ENCODE results near the gene BCAS3.
"Not testable (repeated sequence)": the region's sequence is repeated elsewhere in the genome, so short reads cannot be mapped to it uniquely, and the experiment has no call there.

BCAS3 gene

GRCh38 chr17:60747069-60747808 lies 69.6 kb downstream of the BCAS3 start:
- DNase-seq (ENCODE audit: low spot score) = no peak

GRCh38 chr17:60748204-60748603 lies 70.6 kb downstream of the BCAS3 start:
- DNase-seq (ENCODE audit: low spot score) = no peak

- no peak for DNase-seq (ENCODE audit: low spot score)
These were observed 71.4 kb downstream of the BCAS3 start for GRCh38 chr17:60749050-60749449.

- no peak for DNase-seq (ENCODE audit: low spot score)
These were observed 72.1 kb downstream of the BCAS3 start for GRCh38 chr17:60749708-60750107.

GRCh38 chr17:60750640-60751039 lies 73.0 kb downstream of the BCAS3 start:
- DNase-seq (ENCODE audit: low spot score) = no peak

- no peak for DNase-seq (ENCODE audit: low spot score)
These were observed 74.2 kb downstream of the BCAS3 start for GRCh38 chr17:60751884-60752283.

GRCh38 chr17:60752873-60753577 lies 75.4 kb downstream of the BCAS3 start:
- no peak for DNase-seq (ENCODE audit: low spot score)

- no peak for DNase-seq (ENCODE audit: low spot score)
These were observed 76.5 kb downstream of the BCAS3 start for GRCh38 chr17:60754057-60754604.

- DNase-seq (ENCODE audit: low spot score) = not testable (repeated sequence)
These were observed 79.1 kb downstream of the BCAS3 start for GRCh38 chr17:60756798-60757197.

GRCh38 chr17:60757437-60757836 lies 79.8 kb downstream of the BCAS3 start:
- no peak for DNase-seq (ENCODE audit: low spot score)

- DNase-seq (ENCODE audit: low spot score) = no peak
These were observed 82.1 kb downstream of the BCAS3 start for GRCh38 chr17:60759756-60760155.

- DNase-seq (ENCODE audit: low spot score) = not testable (repeated sequence)
These were observed 83.7 kb downstream of the BCAS3 start for GRCh38 chr17:60761301-60761700.

- DNase-seq (ENCODE audit: low spot score) = no peak
These were observed 89.1 kb downstream of the BCAS3 start for GRCh38 chr17:60766778-60767190.

- no peak for DNase-seq (ENCODE audit: low spot score)
These were observed 90.2 kb downstream of the BCAS3 start for GRCh38 chr17:60767744-60768308.

- peak; percentile 41 for DNase-seq (ENCODE audit: low spot score)
These were observed 91.7 kb downstream of the BCAS3 start for GRCh38 chr17:60769327-60769726.

GRCh38 chr17:60770946-60771422 lies 93.3 kb downstream of the BCAS3 start:
- no peak for DNase-seq (ENCODE audit: low spot score)

- not testable (repeated sequence) for DNase-seq (ENCODE audit: low spot score)
These were observed 94.0 kb downstream of the BCAS3 start for GRCh38 chr17:60771621-60772020.

- DNase-seq (ENCODE audit: low spot score) = no peak
These were observed 95.9 kb downstream of the BCAS3 start for GRCh38 chr17:60773552-60773951.

- DNase-seq (ENCODE audit: low spot score) = no peak
These were observed 104.3 kb downstream of the BCAS3 start for GRCh38 chr17:60781880-60782412.

- no peak for DNase-seq (ENCODE audit: low spot score)
These were observed 105.1 kb downstream of the BCAS3 start for GRCh38 chr17:60782742-60783141.

- DNase-seq (ENCODE audit: low spot score) = no peak
These were observed 112.6 kb downstream of the BCAS3 start for GRCh38 chr17:60790205-60790604.

- peak; percentile 40 for DNase-seq (ENCODE audit: low spot score)
These were observed 114.7 kb downstream of the BCAS3 start for GRCh38 chr17:60792250-60792898.

Data from D341Med (cell line).